H1 (cell line): ENCODE measurements around the gene CTSG. TPM values are rescaled to one million over a fixed set of nuclear protein-coding genes. Genes with fewer than 3 reads are reported as not detected.

ENCODE experiments used
- CTCF ChIA-PET: fragments of 300-600 bp; sonication (Branson Sonifier 250); formaldehyde crosslinking; loops from one replicate; lab custom pipeline; 2021; ENCODE audit not compliant: partially characterized antibody; lab: Charles Lee
- POLR2A ChIA-PET: fragments of 300-600 bp; sonication (Branson Sonifier 250); formaldehyde crosslinking; loops from one replicate; lab custom pipeline; 2021; ENCODE audit warnings: inconsistent platforms; ENCODE audit not compliant: partially characterized antibody; lab: Charles Lee
- DNase-seq, 2 experiments: peaks; one replicate each; pipeline versions ENCODE4 v3.0.0 to v3.0.0-alpha.2; 2010 to 2022; ENCODE audit warnings: low spot score in 2 of 2, low read depth in 1 of 2, mixed read lengths in 1 of 2
- FAIRE-seq: peaks from 2 replicates; lab custom pipeline; 2011; peaks lifted over from hg19 to GRCh38; lab: Jason Lieb, UNC
- H2AFZ ChIP-seq: 2 replicates; pipeline ENCODE4 v1.8.1; 2012; ENCODE audit warnings: low read length, inconsistent platforms
- H2AK5ac ChIP-seq: 2 replicates; pipeline ENCODE4 v1.6.1; 2013; ENCODE audit warnings: low read depth, low read length
- H2BK120ac ChIP-seq: replicated peaks from 2 replicates; pipeline ENCODE3; 2013; ENCODE audit warnings: low read depth, low read length, inconsistent platforms
- H2BK12ac ChIP-seq: 2 replicates; pipeline ENCODE4 v1.6.1; 2013; ENCODE audit warnings: low read depth, low read length
- H2BK15ac ChIP-seq: 2 replicates; pipeline ENCODE4 v1.6.1; 2013; ENCODE audit warnings: low read length
- H2BK20ac ChIP-seq: 2 replicates; pipeline ENCODE4 v1.6.1; 2013; ENCODE audit warnings: low read length
- H2BK5ac ChIP-seq: 2 replicates; pipeline ENCODE4 v1.6.1; 2013; ENCODE audit warnings: low read depth, low read length
- H3K14ac ChIP-seq: 2 replicates; pipeline ENCODE4 v1.6.1; 2013; ENCODE audit warnings: inconsistent platforms; ENCODE audit not compliant: insufficient read length
- H3K18ac ChIP-seq: 2 replicates; pipeline ENCODE4 v1.6.1; 2013; ENCODE audit warnings: low read length; ENCODE audit errors: extremely low read depth
- H3K23ac ChIP-seq: 2 replicates; pipeline ENCODE4 v1.6.1; 2013; ENCODE audit warnings: inconsistent platforms; ENCODE audit not compliant: insufficient read length
- H3K23me2 ChIP-seq: 2 replicates; pipeline ENCODE4 v1.6.1; 2013; ENCODE audit warnings: low read depth, low read length
- H3K27ac ChIP-seq: 2 replicates; pipeline ENCODE4 v1.6.1; 2011; ENCODE audit warnings: low read depth, low read length, inconsistent platforms
- H3K27me3 ChIP-seq, 4 experiments: replicated peaks in 1 of 4; 1 replicate in 1 of 4; 2 replicates in 3 of 4; pipeline versions ENCODE4 v1.6.1 to v1.8.1; 2011 to 2013; ENCODE audit warnings: low read length in 3 of 4, mild to moderate bottlenecking in 3 of 4, inconsistent platforms in 2 of 4, mixed read lengths in 2 of 4, moderate library complexity in 1 of 4; ENCODE audit not compliant: control insufficient read depth in 3 of 4, insufficient read depth in 3 of 4; ENCODE audit errors: extremely low read depth in 1 of 4
- H3K36me3 ChIP-seq, 4 experiments: 2 replicates each; pipeline versions ENCODE4 v1.6.1 to v1.8.1; 2011 to 2013; ENCODE audit warnings: mild to moderate bottlenecking in 4 of 4, low read length in 3 of 4, moderate library complexity in 2 of 4, control low read depth in 1 of 4, inconsistent platforms in 1 of 4; ENCODE audit not compliant: insufficient read depth in 4 of 4, control insufficient read depth in 2 of 4
- H3K4ac ChIP-seq: replicated peaks from 2 replicates; pipeline ENCODE3; 2013; ENCODE audit warnings: low read length, low read depth, mixed read lengths, inconsistent platforms; ENCODE audit not compliant: insufficient read length
- H3K4me1 ChIP-seq, 4 experiments: replicated peaks in 1 of 4; 1 replicate in 1 of 4; 2 replicates in 3 of 4; pipeline versions ENCODE4 v1.6.1 to v1.8.1; 2011 to 2013; ENCODE audit warnings: low read length in 3 of 4, inconsistent platforms in 2 of 4, mixed read lengths in 1 of 4; ENCODE audit not compliant: insufficient read depth in 4 of 4, control insufficient read depth in 3 of 4
- H3K4me2 ChIP-seq, 2 experiments: 2 replicates each; pipeline versions ENCODE4 v1.6.1 to v1.8.1; 2011 to 2013; ENCODE audit warnings: low read depth in 2 of 2, low read length in 2 of 2, control low read depth in 1 of 2, inconsistent platforms in 1 of 2, mild to moderate bottlenecking in 1 of 2; ENCODE audit not compliant: insufficient read depth in 1 of 2
- H3K4me3 ChIP-seq, 4 experiments: fragments of 200-600, 300-600 bp in 1 of 4; sonication (generic), shearing (Covaris generic), sonication (Bioruptor Twin) in 1 of 4; 2 replicates each; pipeline versions ENCODE4 v1.5.1 to v1.8.1; 2011 to 2016; ENCODE audit warnings: low read length in 4 of 4, low read depth in 3 of 4, control low read depth in 2 of 4, inconsistent platforms in 2 of 4, mild to moderate bottlenecking in 2 of 4, mixed read lengths in 1 of 4, moderate library complexity in 1 of 4; ENCODE audit not compliant: insufficient read depth in 2 of 4; ENCODE audit errors: extremely low read depth in 1 of 4
- H3K56ac ChIP-seq: replicated peaks from 2 replicates; pipeline ENCODE3; 2013; ENCODE audit warnings: low read depth, mild to moderate bottlenecking, mixed read lengths, low read length, inconsistent platforms; ENCODE audit not compliant: insufficient read length
- H3K79me1 ChIP-seq: 2 replicates; pipeline ENCODE4 v1.6.1; 2013; ENCODE audit warnings: low read depth, low read length, control low read depth
- H3K79me2 ChIP-seq, 2 experiments: 2 replicates each; pipeline versions ENCODE4 v1.6.1 to v1.8.1; 2012 to 2013; ENCODE audit warnings: low read length in 2 of 2, mild to moderate bottlenecking in 2 of 2, inconsistent platforms in 1 of 2; ENCODE audit not compliant: insufficient read depth in 2 of 2, control insufficient read depth in 1 of 2
- H3K9ac ChIP-seq, 4 experiments: replicated peaks in 1 of 4; 1 replicate in 1 of 4; 2 replicates in 3 of 4; pipeline versions ENCODE4 v1.6.1 to v1.8.1; 2011 to 2013; ENCODE audit warnings: low read depth in 3 of 4, low read length in 3 of 4, control low read depth in 2 of 4, mild to moderate bottlenecking in 2 of 4, moderate library complexity in 2 of 4, inconsistent platforms in 1 of 4; ENCODE audit errors: extremely low read depth in 1 of 4
- H3K9me3 ChIP-seq, 2 experiments: 2 replicates each; pipeline versions ENCODE4 v1.6.1 to v1.8.1; 2012 to 2013; ENCODE audit warnings: mild to moderate bottlenecking in 2 of 2, moderate library complexity in 2 of 2, control low read depth in 1 of 2, inconsistent platforms in 1 of 2, low read depth in 1 of 2, low read length in 1 of 2, mixed read lengths in 1 of 2; ENCODE audit not compliant: insufficient read depth in 2 of 2
- H4K20me1 ChIP-seq, 2 experiments: replicated peaks in 1 of 2; 2 replicates each; pipeline versions ENCODE3 to v1.8.1; 2011 to 2013; ENCODE audit warnings: inconsistent platforms in 2 of 2, low read length in 2 of 2, mild to moderate bottlenecking in 1 of 2; ENCODE audit not compliant: insufficient read depth in 2 of 2, control insufficient read depth in 1 of 2
- H4K5ac ChIP-seq: 2 replicates; pipeline ENCODE4 v1.6.1; 2013; ENCODE audit warnings: low read length, low read depth, mixed read lengths, inconsistent platforms; ENCODE audit not compliant: insufficient read length
- H4K8ac ChIP-seq: 2 replicates; pipeline ENCODE4 v1.8.0; 2013; ENCODE audit warnings: mild to moderate bottlenecking, moderate library complexity, low read length, inconsistent platforms; ENCODE audit not compliant: insufficient read depth; ENCODE audit errors: extremely low read depth
- H4K91ac ChIP-seq: replicated peaks from 2 replicates; pipeline ENCODE3; 2013; ENCODE audit warnings: low read length, mixed read lengths, inconsistent platforms; ENCODE audit not compliant: insufficient read length
- CHD1 ChIP-seq: IDR thresholded peaks from 2 replicates; pipeline ENCODE4 v1.6.1; 2012; ENCODE audit warnings: low read depth, low read length, improper control_type of control experiment
- HDAC2 ChIP-seq, 2 experiments: fragments of 300-600 bp in 1 of 2; sonication (generic) in 1 of 2; IDR thresholded peaks; 2 replicates each; pipeline ENCODE4 v1.6.1; 2011 to 2012; ENCODE audit warnings: low read depth in 2 of 2, low read length in 2 of 2, mild to moderate bottlenecking in 2 of 2, moderate library complexity in 2 of 2, borderline replicate concordance in 1 of 2, inconsistent platforms in 1 of 2
- WGBS, 2 experiments: shearing (Covaris generic) in 1 of 2; methylation state at CpG; one replicate each; pipeline versions ENCODE4 v1.1.6 to v1.1.7; 2013 to 2015; ENCODE audit warnings: low lambda C conversion rate in 2 of 2, mixed read lengths in 2 of 2, inconsistent platforms in 1 of 2, low coverage in 1 of 2, missing lambda C conversion rate in 1 of 2; ENCODE audit not compliant: insufficient replicate concordance in 2 of 2, insufficient coverage in 1 of 2, insufficient read length in 1 of 2; ENCODE audit errors: extremely low coverage in 1 of 2, missing lambda C conversion rate in 1 of 2; 5-methylcytosine and 5-hydroxymethylcytosine counted together
- polyA plus RNA-seq, 7 experiments: library from polyadenylated mRNA; depleted of rRNA in 3 of 7; stranded (reverse) in 5 of 7; unstranded in 2 of 7; fragments of >200 nt in 5 of 7; fragments of 200-250 nt in 2 of 7; gene quantifications; 1 replicate in 5 of 7; 2 replicates in 1 of 7; 4 replicates in 1 of 7; pipeline versions ENCODE4 v1.2.1 to v1.2.3, GENCODE V29; 2011 to 2013; ENCODE audit warnings: missing spikeins in 2 of 7, mixed read lengths in 2 of 7
- total RNA-seq: library from RNA; stranded (reverse); fragmentation: NEBNext Ultra II Directional; extraction: Animal tissue kit (Norgen Biotek cat#: 25700); gene quantifications from 2 replicates; pipeline ENCODE4 v1.2.1, GENCODE V29; 2021

Gene CTSG
- total and polyA plus RNA-seq, 2 of the 8 experiments (the other 6 are each of a cell fraction or from before 2014, with no cell fraction given), result not detected

GRCh38 chr14:24613747-24614146 lies 37.7 kb upstream of the CTSG start:
- Histone ChIP-seq H2AFZ (no peak overlapping the region), H4K91ac (no peak overlapping the region), H2BK5ac (no peak overlapping the region), H3K18ac (no peak overlapping the region), H3K14ac (no peak overlapping the region), H3K9me3 (peaks cover 8 to 15% of the 10 kb centered on the region in 2 experiments; a peak in 2 of 4 replicates), H3K4me2 (no peak overlapping the region), H2AK5ac (no peak overlapping the region), H3K36me3 (no peaks in the 10 kb centered on the region), H3K56ac (no peak overlapping the region), H3K4ac (no peak overlapping the region), H2BK20ac (no peak overlapping the region), H2BK120ac (no peak overlapping the region), H3K4me1 (no peaks in the 10 kb centered on the region), H3K23ac (no peak overlapping the region), H3K9ac (no peak overlapping the region), H2BK12ac (no peak overlapping the region), H3K27ac (no peak overlapping the region), H3K79me2 (no peaks in the 10 kb centered on the region), H4K8ac (no peak overlapping the region), H3K23me2 (no peaks in the 10 kb centered on the region), H4K5ac (no peak overlapping the region), H4K20me1 (no peaks in the 10 kb centered on the region), H2BK15ac (no peak overlapping the region), H3K27me3 (no peaks in the 10 kb centered on the region), H3K79me1 (no peaks in the 10 kb centered on the region), H3K4me3 (no peak overlapping the region)
- CTCF ChIA-PET, result no interaction called here
- no peak for DNase-seq
- FAIRE-seq, result no peak
- TF ChIP-seq CHD1, result no peak
- no peak for TF ChIP-seq HDAC2 (IDR thresholded peaks at IDR 0.05; ENCODE audit: borderline replicate concordance in 1 of 2, low read depth in 2 of 2, low read length in 2 of 2)
- 85% methylated on average over 2 of the region's 2 CpGs; no CpG with 5 or more reads in 1 of the 2 experiments for WGBS, 2 experiments
- POLR2A ChIA-PET, result no interaction called here
